Effector CD4-positive, alpha-beta T cell (primary cell): Measurements from ENCODE around the gene MRPL1.
"Not testable (repeated sequence)": the region's sequence is repeated elsewhere in the genome, so short reads cannot be mapped to it uniquely, and the experiment has no call there.

Source experiments
- DNase-seq: peaks from one replicate; pipeline ENCODE4 v3.0.0-alpha.2; 2020

Gene MRPL1

GRCh38 chr4:77917601-77918000 is 55.0 kb downstream of the MRPL1 start:
- DNase-seq = no peak

- DNase-seq = no peak
Observed at GRCh38 chr4:77920371-77920770, 57.7 kb downstream of the MRPL1 start.

DNA sequence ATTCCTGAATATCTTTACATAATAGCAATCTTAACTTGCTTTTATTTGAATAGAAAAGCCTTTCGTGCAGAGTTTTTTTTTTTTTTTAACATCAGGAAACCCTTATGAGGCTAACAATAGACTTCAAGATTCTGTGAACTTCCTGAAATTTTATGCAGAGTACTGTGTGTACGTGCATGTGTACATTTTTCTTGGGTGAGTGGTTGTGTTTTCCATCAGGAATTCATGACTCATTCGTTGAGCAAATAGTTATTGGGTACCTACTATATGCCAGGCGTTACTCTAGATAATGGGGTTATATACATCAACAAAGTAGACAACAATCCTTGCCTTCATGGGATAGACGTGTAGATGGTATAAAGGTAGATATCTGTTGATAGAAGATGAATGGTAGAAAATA is 59.1 kb downstream of the MRPL1 start:
- no peak for DNase-seq

DNA sequence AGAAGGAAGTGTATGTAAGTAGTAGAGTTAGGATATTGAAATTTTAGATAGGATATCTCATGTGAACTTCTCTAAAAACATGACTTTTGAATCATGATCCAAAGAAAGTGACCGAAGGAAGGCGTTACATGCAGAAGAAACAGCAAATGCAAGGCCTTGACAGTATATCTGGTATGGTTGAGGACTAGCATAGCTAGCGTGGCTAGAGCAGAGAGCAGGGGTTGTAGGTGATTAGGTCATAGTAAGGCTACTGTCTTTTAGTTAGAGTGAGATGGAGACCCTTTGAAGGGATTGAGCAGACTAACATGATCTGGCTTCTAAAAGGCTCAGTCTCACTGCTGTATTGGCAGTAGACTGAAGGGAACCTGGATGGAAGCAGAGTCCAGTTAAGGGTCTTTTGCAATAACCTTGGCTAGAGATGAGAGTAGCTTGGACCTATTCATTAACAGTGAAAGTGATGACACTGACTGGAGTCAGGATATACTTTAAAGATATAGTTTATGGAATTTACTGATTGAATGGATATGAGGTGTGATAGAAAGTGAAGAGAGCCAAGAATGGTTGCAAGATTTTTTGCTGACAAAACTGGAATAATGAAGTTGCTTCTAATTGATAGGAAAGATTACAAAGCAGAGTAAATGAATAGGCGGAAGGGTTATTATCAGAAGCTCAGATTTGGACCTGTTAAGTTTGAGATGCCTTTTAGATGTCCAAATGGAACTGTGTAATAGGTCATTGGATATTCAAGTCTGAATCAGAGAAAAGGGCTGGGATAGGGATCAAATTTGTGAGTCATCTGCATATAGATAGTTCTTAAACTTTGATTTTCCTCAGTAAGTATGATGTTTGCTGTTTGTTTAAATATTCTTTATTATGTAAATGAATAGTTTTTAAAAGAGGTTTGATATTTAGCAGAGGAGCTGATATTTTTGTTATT is 59.8 kb downstream of the MRPL1 start:
- DNase-seq = no peak

DNA sequence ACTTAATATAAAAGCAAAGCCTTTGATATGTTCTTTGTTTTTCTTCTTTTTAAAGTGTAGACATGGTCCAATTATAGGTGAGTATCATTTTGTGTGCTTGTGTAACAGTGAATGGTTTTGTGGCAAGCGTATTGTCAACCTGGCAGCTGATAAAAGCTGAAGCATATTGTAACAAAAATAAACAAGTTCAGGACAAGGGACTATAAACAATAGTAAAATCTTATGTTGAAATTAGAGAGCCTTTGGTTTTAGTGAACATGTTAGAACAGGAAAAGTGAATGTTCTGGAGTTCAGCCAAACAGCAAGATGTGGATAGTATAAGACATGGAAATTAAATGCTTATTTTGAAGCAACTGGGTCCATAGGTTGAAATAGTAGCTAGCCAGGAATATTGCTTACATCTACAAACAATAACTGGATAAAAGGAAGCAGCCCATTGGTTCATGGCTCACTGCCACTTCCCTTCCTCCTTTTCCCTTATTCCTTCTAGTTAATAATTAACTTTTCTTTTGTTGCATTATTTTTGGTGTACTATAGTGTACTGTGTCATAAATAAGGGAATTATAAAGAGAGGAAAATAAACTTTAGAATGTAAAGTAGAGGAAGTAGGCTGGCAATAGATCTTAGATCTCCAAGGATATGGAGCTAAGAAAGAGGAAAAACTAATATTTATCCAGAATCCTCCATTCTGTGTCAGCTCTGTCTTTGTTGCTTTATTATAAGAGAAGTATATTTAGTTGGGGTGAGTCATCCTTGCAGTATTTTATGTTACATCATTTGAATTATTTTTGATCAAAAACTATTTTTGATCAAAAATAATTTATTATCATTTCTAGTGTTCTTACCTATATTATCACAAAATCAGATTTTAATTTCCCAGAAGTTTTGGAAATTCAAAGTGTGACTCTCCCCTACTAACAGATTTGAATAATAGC is 65.6 kb downstream of the MRPL1 start:
- no peak for DNase-seq

DNA sequence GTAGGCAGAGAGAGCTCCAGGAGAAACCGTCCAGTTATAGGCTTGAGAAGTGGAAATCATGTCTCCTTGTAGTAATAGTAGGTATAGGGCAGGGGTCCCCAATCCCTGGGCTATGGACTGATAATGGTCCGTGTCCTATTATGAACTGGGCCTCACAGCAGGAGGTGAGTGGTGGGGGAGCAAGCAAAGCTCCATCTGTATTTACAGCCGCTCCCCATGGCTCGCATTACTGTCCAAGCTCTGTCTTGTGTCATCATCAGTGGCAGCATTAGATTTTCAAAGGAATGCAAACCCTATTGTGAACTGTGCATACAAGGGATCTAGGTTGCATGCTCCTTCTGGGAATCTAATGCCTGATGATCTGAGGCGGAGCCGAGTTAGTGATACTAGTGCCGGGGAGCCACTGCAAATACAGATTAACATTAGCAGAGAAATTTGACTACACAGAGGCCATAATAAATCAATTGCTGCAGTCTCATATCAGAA is 67.6 kb downstream of the MRPL1 start:
- no peak for DNase-seq

DNA sequence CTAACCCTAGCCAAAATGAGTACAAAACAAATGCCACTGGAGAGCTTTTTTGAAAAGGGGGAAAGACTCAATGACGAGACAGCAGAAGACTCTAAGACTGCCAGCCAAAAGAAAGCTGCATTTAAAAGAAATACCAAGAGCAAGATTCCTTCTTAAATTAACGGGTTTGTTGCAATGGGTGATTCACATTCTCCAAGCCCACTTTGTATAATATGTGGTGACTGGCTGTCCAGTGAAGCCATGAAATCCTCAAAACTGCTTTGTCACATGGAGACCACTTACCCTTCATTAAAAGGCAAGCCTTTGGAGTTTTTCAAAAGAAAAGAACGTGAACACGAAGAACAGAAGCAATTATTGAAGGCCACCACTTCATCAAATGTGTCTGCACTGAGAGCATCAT is 68.2 kb downstream of the MRPL1 start:
- no peak for DNase-seq

- DNase-seq = no peak
Observed at GRCh38 chr4:77931452-77932135, 69.0 kb downstream of the MRPL1 start.

GRCh38 chr4:77938560-77938959 is 75.9 kb downstream of the MRPL1 start:
- no peak for DNase-seq

- DNase-seq = not testable (repeated sequence)
Observed at GRCh38 chr4:77945929-77946328, 83.3 kb downstream of the MRPL1 start.

- DNase-seq = no peak
Observed at GRCh38 chr4:77950203-77950602, 87.6 kb downstream of the MRPL1 start.

GRCh38 chr4:77952457-77952856 is 89.8 kb downstream of the MRPL1 start:
- DNase-seq = no peak

DNA sequence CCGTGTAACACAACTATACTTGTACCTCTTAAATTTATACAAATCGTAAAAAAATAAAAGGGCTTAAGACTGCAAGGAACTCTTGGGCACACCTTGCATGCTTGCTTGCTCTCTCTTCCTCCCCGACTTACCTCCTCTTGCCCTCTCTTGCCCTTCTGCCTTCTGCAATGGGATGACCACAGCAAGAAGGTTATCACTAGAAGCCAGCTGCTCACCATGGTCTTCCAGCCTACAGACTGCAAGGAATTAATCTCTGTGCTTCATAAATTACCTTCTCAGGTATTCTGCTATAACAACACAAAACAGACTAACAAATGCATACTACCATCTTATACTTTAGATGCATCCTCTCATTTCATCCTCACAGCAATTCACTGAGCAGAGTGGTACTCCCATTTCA is 92.1 kb downstream of the MRPL1 start:
- DNase-seq = no peak

DNA sequence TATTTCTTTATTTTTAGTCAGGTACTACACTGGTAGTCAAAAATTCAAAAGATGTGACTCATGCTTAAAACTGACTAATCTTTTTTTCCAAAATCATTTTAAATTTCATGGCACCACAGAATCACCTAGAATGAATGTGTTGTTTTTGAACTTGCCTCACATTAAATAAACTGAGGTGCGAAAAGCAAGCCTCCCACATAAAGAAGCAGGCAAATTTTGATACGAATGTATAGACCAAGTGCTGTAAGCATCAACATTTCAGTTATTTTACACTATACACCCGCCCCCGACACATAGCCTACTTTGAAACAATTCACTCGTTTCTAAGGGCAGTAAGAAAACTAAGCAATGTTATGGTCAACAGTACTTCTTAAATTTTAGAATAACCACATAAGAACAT is 94.3 kb downstream of the MRPL1 start:
- no peak for DNase-seq

DNA sequence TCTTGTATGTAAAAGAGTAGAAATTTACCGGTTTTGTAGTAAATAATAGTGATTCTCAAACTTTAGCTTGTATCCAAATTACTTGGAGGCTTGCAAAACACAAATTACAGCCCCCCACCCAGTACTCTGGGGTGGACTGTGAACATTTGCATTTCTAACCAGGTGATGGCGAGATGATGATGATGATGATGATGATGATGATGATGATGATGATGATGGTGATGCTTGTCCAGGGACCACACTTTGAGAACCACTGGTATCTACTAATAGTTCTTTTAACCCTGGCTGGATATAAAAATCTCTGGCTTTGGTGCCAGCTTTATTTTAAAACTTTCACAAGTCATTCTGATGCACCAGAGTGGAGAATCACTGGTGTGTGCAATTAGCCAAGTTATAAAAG is 96.3 kb downstream of the MRPL1 start:
- no peak for DNase-seq

DNA sequence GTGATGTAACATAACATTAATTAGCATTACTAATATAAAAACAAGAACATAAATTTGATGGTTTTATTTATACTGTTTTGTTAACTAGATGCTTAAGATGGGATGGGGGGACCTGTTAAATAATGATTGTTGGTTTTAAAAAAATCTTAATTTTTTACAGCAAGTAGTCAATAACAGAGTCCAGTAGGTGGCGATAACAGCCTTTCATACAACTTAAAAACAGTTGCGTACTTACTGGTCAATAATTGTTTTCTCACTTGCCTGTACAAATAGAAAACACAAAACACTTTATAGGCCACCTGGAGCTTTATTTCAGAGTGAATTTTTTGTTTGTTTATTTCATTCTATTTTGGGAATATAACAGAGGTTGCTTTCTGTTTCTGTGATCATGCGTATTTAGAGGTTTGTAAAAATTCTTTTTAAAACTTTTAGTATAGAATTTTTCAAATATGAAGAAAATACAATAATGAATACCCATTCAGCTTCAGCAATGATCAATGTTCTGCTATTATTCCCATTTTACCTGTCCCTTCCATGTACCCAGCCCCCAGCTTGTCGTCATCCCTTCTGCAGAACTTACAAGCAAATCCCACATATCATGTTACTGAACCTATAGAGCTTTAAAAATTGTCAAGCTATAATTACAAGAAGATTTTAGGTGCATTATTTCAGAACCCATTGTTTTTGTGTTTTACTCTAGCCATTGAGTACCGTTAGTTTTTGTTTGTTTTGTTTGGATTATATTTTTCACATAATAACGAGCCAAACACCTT is 97.1 kb downstream of the MRPL1 start:
- DNase-seq = no peak

DNA sequence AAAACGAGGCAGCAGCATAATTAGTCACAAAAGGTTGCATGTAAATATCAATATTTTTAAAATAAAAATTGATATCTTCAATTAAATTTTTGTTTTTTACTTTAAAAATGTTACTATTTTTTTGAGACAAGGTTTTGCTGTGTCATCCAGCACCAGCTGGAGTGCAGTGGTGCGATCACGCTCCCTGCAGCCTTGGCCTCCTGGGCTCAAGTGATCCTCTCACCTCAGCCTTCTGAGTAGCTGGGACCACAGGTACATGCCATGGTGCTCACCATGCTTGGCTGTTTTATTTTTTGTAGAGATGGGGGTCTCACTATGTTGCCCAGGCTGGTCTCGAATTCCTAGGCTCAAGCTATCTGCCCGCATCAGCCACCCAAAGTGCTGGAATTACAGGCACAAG is 97.7 kb downstream of the MRPL1 start:
- no peak for DNase-seq

GRCh38 chr4:77963004-77963403 is 100.4 kb downstream of the MRPL1 start:
- no peak for DNase-seq

- DNase-seq = not testable (repeated sequence)
Observed at GRCh38 chr4:77973657-77974056, 111.0 kb downstream of the MRPL1 start.

- DNase-seq = not testable (repeated sequence)
Observed at GRCh38 chr4:77982900-77983540, 120.4 kb downstream of the MRPL1 start.

GRCh38 chr4:77983612-77984311 is 121.1 kb downstream of the MRPL1 start:
- DNase-seq = not testable (repeated sequence)
